SIG-M5 treated with dmso at 0.1 percent for 504 hours (cell line): ENCODE measurements around the gene SLC1A5.
"Not testable (repeated sequence)": the region's sequence is repeated elsewhere in the genome, so short reads cannot be mapped to it uniquely, and the experiment has no call there.

Experiments
- DNase-seq: peaks from one replicate; lab custom pipeline; 2025; ENCODE audit not compliant: unreplicated experiment; lab: John Stamatoyannopoulos, UW

Gene SLC1A5

GRCh38 chr19:46788262-46788967 lies at the start of gene SLC1A5:
Gene SLC1A5 (minus strand): TSS chr19:46788594. CDS start chr19:46787965, 629 bp downstream.
- peak; percentile 96 for DNase-seq

GRCh38 chr19:46838160-46838559 lies 49.8 kb upstream of the SLC1A5 start:
- no peak for DNase-seq

- DNase-seq = no peak
These were observed 46.6 kb upstream of the SLC1A5 start for GRCh38 chr19:46834984-46835383.

GRCh38 chr19:46834121-46834520 lies 45.7 kb upstream of the SLC1A5 start:
- no peak for DNase-seq

- DNase-seq = no peak
These were observed 42.5 kb upstream of the SLC1A5 start for GRCh38 chr19:46830864-46831263.

GRCh38 chr19:46828484-46828883 lies 40.1 kb upstream of the SLC1A5 start:
- DNase-seq = no peak

GRCh38 chr19:46825731-46826055 lies 37.3 kb upstream of the SLC1A5 start:
- no peak for DNase-seq

- DNase-seq = no peak
These were observed 36.7 kb upstream of the SLC1A5 start for GRCh38 chr19:46824890-46825730.

- DNase-seq = no peak
These were observed 34.7 kb upstream of the SLC1A5 start for GRCh38 chr19:46823049-46823448.

GRCh38 chr19:46822410-46822787 lies 34.0 kb upstream of the SLC1A5 start:
- DNase-seq = not testable (repeated sequence)

GRCh38 chr19:46821512-46822409 lies 33.4 kb upstream of the SLC1A5 start:
- DNase-seq = no peak

GRCh38 chr19:46818812-46819211 lies 30.4 kb upstream of the SLC1A5 start:
- DNase-seq = no peak

GRCh38 chr19:46815833-46816627 lies 27.6 kb upstream of the SLC1A5 start:
- DNase-seq = no peak

- no peak for DNase-seq
These were observed 25.5 kb upstream of the SLC1A5 start for GRCh38 chr19:46813839-46814358.

- no peak for DNase-seq
These were observed 24.8 kb upstream of the SLC1A5 start for GRCh38 chr19:46812977-46813838.

- no peak for DNase-seq
These were observed 21.3 kb upstream of the SLC1A5 start for GRCh38 chr19:46809534-46810272.

- no peak for DNase-seq
These were observed 18.3 kb upstream of the SLC1A5 start for GRCh38 chr19:46806656-46807055.

GRCh38 chr19:46804432-46804831 lies 16.0 kb upstream of the SLC1A5 start:
- DNase-seq = not testable (repeated sequence)

GRCh38 chr19:46803555-46803954 lies 15.2 kb upstream of the SLC1A5 start:
- DNase-seq = no peak
